HEK293T (cell line): Measurements from ENCODE around the gene FLRT2.

Experiments
- ELF4 ChIP-seq: fragments of 450-650 bp; IDR thresholded peaks from 2 replicates; pipeline ENCODE4 v1.6.1; 2017; ENCODE audit warnings: antibody characterized with exemption
- FOXM1 ChIP-seq: fragments of 450-650 bp; IDR thresholded peaks from 2 replicates; pipeline ENCODE4 v1.6.1; 2017; ENCODE audit warnings: mild to moderate bottlenecking, borderline replicate concordance
- SUZ12 ChIP-seq: fragments of 450-650 bp; IDR thresholded peaks from 2 replicates; pipeline ENCODE4 v1.6.1; 2016; ENCODE audit warnings: mild to moderate bottlenecking

- TF ChIP-seq SUZ12, result no peak
- no peak for TF ChIP-seq ELF4
- no peak for TF ChIP-seq FOXM1
Observed at GRCh38 chr14:85601246-85601645, 71.3 kb downstream of the FLRT2 start.
